WERI-Rb-1 (cell line): Measurements from ENCODE around the gene ESR2.

Experiments
- DNase-seq: peaks from one replicate; pipeline ENCODE4 v3.0.0-alpha.2; 2020
- H3K27ac ChIP-seq: fragments of 250-450 bp; sonication (Bioruptor Pico); 2 replicates; pipeline ENCODE4 v1.5.1; 2020; ENCODE audit warnings: mild to moderate bottlenecking, moderate library complexity
- H3K27me3 ChIP-seq: fragments of 250-450 bp; sonication (Bioruptor Pico); 2 replicates; pipeline ENCODE4 v1.5.1; 2021; ENCODE audit warnings: mild to moderate bottlenecking, low read depth, moderate library complexity; ENCODE audit not compliant: insufficient read depth, severe bottlenecking
- H3K36me3 ChIP-seq: fragments of 250-450 bp; sonication (Bioruptor Pico); 2 replicates; pipeline ENCODE4 v1.5.1; 2020; ENCODE audit warnings: mild to moderate bottlenecking, moderate library complexity
- H3K4me3 ChIP-seq: 2 replicates; pipeline ENCODE4 v1.5.1; 2011; ENCODE audit warnings: low read depth, mild to moderate bottlenecking, control low read depth, low read length
- H3K9me3 ChIP-seq: fragments of 250-450 bp; sonication (Bioruptor Pico); 2 replicates; pipeline ENCODE4 v1.5.1; 2021; ENCODE audit warnings: mild to moderate bottlenecking, moderate library complexity; ENCODE audit not compliant: severe bottlenecking
- TF ChIP-seq, protein P1 (sequence below): IDR thresholded peaks from 2 replicates; pipeline ENCODE4 v1.5.1; 2011; ENCODE audit warnings: low read depth, mild to moderate bottlenecking, control low read depth, inconsistent platforms, low read length

Gene ESR2

DNA sequence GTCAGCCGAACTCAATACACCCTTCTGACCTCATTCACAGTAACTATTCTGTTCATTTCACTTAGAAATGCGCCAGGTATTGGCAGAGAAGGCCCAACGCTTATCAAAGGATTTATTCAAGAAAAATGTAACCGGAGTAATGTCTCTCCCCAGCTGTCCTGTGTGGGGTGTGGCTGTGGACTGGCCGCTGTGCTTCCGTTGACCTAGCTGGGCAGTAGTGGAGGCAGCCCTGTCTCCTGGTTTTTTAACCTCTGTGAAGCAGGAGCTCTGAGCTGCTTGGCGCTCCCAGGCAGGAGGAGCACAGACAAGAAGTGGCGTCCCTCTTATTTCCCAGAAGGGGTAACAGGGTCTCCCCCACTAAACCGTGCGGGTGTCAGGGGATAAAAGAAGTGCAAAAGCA lies 85.2 kb downstream of the ESR2 start:
- no peaks in the 10 kb centered on the region for H3K9me3 ChIP-seq
- H3K27me3 ChIP-seq, result no peaks in the 10 kb centered on the region
- H3K4me3 ChIP-seq, result no peak overlapping the region
- H3K27ac ChIP-seq, result no peak overlapping the region
- H3K36me3 ChIP-seq, result peaks cover 64% of the 10 kb centered on the region
- TF ChIP-seq, protein P1, sequence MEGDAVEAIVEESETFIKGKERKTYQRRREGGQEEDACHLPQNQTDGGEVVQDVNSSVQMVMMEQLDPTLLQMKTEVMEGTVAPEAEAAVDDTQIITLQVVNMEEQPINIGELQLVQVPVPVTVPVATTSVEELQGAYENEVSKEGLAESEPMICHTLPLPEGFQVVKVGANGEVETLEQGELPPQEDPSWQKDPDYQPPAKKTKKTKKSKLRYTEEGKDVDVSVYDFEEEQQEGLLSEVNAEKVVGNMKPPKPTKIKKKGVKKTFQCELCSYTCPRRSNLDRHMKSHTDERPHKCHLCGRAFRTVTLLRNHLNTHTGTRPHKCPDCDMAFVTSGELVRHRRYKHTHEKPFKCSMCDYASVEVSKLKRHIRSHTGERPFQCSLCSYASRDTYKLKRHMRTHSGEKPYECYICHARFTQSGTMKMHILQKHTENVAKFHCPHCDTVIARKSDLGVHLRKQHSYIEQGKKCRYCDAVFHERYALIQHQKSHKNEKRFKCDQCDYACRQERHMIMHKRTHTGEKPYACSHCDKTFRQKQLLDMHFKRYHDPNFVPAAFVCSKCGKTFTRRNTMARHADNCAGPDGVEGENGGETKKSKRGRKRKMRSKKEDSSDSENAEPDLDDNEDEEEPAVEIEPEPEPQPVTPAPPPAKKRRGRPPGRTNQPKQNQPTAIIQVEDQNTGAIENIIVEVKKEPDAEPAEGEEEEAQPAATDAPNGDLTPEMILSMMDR, result no peak
- no peak for DNase-seq

DNA sequence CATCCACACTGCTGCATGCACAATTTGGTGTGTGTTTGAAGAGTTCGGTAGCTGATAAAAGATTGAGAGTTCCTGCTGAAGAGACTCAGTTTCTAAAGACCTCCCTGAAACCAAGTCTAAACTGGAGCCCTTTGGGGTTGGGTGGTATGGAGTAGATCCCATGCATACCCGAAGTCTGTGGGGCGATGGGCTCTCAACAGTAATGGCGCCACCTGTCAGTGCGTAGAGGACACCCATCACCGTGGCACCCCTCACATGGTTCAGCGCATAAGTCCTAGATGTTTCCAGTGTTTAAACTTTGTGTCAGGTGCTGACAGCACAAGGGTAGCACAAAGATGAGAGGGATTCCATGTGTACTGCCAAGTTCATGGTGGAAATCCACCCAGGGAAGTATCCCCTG lies 85.9 kb downstream of the ESR2 start:
- Histone ChIP-seq H3K27me3 (no peaks in the 10 kb centered on the region), H3K4me3 (no peak overlapping the region), H3K9me3 (no peaks in the 10 kb centered on the region), H3K36me3 (peaks cover 56% of the 10 kb centered on the region), H3K27ac (no peak overlapping the region)
- TF ChIP-seq, protein P1, result peak; percentile 39; the same call in 1 of the 2 replicates
- DNase-seq, result no peak

DNA sequence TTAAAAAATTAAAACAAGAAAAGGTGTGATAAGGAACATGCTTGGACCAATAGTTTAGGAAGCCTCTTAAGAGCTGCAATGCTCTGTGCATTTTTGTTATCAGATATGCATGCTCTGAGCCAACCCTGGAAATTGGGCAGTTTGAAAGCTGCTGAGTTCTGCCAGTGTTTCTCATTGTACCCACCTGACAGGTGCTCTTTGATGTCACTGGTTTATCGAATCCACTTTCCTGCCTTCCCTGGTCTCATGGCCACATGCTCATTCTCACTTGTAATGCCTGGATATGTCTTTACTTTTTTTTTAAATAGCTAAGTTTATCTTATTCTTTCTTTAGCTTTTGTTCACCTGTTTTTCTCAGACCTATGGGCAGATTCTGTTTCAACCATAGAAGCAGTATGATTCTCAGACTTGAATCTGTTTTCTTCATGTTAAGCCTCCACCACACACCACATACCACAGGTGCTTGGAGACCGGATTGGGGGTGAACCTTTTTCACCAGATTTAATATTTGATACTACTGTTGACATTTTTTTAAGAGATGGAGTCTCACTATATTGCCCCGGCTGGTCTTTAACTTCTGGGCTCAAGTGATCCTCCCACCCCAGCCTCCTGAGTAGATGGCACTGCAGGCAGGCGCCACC lies 90.7 kb downstream of the ESR2 start:
- Histone ChIP-seq H3K36me3 (peaks cover 24% of the 10 kb centered on the region), H3K9me3 (no peaks in the 10 kb centered on the region), H3K4me3 (no peak overlapping the region), H3K27me3 (no peaks in the 10 kb centered on the region), H3K27ac (no peak overlapping the region)
- no peak for DNase-seq
- TF ChIP-seq, protein P1, result no peak

DNA sequence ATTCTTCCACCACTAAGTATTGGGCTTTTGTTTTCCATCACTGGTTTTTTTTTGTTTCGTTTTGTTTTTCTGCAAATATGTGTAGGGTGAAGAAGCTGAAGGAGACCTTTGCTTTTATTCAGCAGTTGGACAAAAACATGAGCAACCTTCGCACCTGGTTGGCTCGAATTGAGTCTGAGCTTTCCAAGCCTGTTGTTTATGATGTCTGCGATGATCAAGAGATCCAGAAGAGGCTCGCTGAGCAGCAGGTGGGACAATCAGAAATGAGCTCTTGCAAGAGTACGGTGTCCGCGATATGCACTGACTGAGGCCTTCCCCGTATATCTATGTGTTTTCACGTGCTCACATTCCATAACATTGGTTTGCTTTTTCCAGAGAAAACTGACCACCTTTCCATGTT lies 91.5 kb downstream of the ESR2 start:
- no peak for DNase-seq
- no peak overlapping the region for H3K27ac ChIP-seq
- peaks cover 18% of the 10 kb centered on the region for H3K36me3 ChIP-seq
- no peaks in the 10 kb centered on the region for H3K27me3 ChIP-seq
- no peak overlapping the region for H3K4me3 ChIP-seq
- no peaks in the 10 kb centered on the region for H3K9me3 ChIP-seq
- TF ChIP-seq, protein P1, result no peak

DNA sequence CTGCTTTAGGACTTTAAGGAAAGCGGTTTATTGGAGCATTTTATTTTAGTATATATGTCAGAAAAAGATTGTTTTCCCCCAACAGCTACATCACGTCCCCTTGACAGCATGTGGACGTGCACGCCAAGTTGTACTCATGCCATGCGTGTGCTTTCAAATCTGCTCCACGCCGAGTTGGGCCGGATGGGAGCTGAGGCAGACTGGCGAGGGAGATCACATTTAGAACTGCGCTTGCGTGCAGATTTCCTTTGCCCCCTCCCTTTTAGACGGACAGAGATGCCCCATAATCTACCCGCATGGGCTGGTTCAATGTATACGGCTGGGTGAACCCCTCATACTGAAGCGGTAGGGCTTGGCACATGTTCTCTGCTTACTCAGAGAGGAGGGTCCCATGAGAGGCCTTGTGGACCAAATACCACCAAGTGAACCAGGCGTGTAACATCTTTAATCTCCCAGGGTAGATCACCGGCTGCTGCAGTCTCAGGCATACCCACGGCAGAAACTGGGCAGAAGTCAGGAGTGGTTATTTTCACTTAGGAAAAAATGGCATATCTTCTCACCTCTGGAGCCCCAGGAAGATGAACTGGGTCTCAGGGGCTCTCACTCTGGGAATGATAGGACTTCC lies 92.1 kb downstream of the ESR2 start:
- no peaks in the 10 kb centered on the region for H3K9me3 ChIP-seq
- no peak for DNase-seq
- no peaks in the 10 kb centered on the region for H3K27me3 ChIP-seq
- no peak overlapping the region for H3K27ac ChIP-seq
- peaks cover 19% of the 10 kb centered on the region for H3K36me3 ChIP-seq
- H3K4me3 ChIP-seq, result no peak overlapping the region
- TF ChIP-seq, protein P1, result no peak
